ENCODE measurements around the gene SETD5. TPM values are rescaled to one million over a fixed set of nuclear protein-coding genes. Genes with fewer than 3 reads are reported as not detected.
A peak's percentile ranks its signal among the peaks of the same experiment; 100 is the strongest.
"Not testable (repeated sequence)": the region's sequence is repeated elsewhere in the genome, so short reads cannot be mapped to it uniquely, and the experiment has no call there.

The SETD5 gene
- total RNA-seq, 1 donor from 2014 or later = 164 TPM

DNA sequence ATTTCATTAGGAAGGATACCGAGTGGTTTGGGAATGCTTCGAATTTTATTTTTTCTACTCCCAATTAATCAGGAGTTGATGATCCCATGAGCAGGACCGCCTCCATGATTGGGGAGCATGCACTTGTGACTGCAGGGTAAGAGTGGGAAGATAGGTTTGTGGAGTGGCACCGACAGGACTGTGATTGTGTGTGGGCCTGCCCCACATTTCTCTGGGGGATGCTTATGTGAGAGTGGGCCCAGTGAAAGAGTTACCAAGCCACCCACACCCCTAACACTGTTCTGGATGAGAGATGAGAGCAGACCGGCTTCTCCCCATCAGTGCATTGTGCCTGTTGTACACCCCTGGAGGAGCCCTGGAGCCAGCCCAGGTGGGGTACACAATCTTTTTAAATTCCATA is 79.5 kb downstream of the SETD5 start:
- no peak overlapping the region for H3K27ac Mint-ChIP-seq
- no peak overlapping the region for H3K4me3 Mint-ChIP-seq
- no peaks in the 10 kb centered on the region for H3K27me3 Mint-ChIP-seq
- H3K36me3 Mint-ChIP-seq (ENCODE audit: low read depth) = peaks cover 66% of the 10 kb centered on the region
- peaks cover 2% of the 10 kb centered on the region for H3K4me1 Mint-ChIP-seq
- intact Hi-C loops (cut with micrococcal nuclease) = no loop called here
- no peaks in the 10 kb centered on the region for H3K9me3 Mint-ChIP-seq
- DNase-seq = no peak

DNA sequence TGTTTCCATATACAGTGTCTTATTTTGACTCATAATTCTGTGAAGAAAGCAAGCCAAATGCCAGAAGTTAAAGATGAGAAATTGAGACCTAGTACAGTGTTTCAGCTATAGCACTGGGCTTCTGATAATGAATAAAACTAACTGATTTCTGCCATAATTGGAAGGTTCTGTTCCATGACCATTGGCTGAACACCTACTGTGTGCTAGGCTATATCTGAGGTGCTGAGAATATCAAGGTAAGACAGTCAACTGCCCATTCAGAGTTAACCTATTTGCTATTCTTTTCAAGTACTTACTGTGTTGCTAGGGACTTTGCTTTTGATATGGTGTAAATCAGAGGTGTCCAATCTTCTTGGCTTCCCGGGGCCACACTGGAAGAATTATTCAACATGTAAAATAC is 82.8 kb downstream of the SETD5 start:
- Mint-ChIP-seq H3K4me1 (peaks cover 2% of the 10 kb centered on the region), H3K4me3 (no peak overlapping the region), H3K27ac (peak overlapping the region; percentile 53), H3K27me3 (no peaks in the 10 kb centered on the region), H3K36me3 (ENCODE audit: low read depth) (peaks cover 52% of the 10 kb centered on the region), H3K9me3 (no peaks in the 10 kb centered on the region)
- intact Hi-C loops (cut with micrococcal nuclease) = no loop called here
- DNase-seq = no peak

DNA sequence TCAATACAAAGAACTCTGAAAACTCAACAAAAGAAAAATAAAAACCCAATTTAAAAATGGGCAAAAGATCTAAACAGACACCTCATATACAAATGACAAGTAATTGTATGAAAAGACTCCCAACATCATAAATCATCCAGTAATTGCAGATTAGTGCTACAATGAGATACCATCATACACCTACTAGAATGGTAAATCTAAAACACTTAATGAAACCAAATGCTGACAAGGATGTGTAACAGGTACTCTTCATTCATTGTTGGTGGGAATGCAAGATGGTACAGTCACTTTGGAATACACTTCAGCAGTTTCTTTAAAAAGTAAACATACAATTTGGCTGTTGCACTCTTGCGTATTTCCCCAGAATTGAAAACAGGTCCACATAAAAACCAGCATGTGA is 87.8 kb downstream of the SETD5 start:
- no peaks in the 10 kb centered on the region for H3K27me3 Mint-ChIP-seq
- no peaks in the 10 kb centered on the region for H3K4me1 Mint-ChIP-seq
- intact Hi-C loops (cut with micrococcal nuclease) = no loop called here
- H3K27ac Mint-ChIP-seq = no peak overlapping the region
- peaks cover 8% of the 10 kb centered on the region for H3K9me3 Mint-ChIP-seq
- DNase-seq = no peak
- H3K36me3 Mint-ChIP-seq (ENCODE audit: low read depth) = peaks cover 35% of the 10 kb centered on the region
- H3K4me3 Mint-ChIP-seq = no peak overlapping the region

DNA sequence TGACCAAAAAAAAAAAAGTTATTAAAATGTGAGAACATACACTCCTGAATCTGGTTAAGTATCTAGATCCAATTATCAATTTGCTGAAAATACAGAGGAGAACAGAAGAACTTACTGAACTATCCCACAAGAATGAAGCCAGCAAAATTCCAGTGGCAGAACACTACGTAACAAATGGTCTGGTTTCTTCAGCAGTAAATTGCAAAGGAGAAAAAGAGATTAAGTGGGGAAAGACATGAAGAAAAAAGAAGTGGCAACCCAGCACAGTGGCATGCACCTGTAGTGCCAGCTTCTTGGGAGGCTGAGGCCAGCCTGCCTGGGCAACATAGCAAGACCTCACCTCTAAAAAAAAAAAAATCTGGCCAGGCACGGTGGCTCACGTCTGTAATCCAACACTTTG is 94.1 kb downstream of the SETD5 start:
- Mint-ChIP-seq H3K36me3 (ENCODE audit: low read depth) (peaks cover 12% of the 10 kb centered on the region), H3K9me3 (peaks cover 4% of the 10 kb centered on the region), H3K4me1 (no peaks in the 10 kb centered on the region), H3K27me3 (no peaks in the 10 kb centered on the region), H3K27ac (no peak overlapping the region), H3K4me3 (no peak overlapping the region)
- intact Hi-C loops (cut with micrococcal nuclease) = no loop called here
- DNase-seq = no peak

DNA sequence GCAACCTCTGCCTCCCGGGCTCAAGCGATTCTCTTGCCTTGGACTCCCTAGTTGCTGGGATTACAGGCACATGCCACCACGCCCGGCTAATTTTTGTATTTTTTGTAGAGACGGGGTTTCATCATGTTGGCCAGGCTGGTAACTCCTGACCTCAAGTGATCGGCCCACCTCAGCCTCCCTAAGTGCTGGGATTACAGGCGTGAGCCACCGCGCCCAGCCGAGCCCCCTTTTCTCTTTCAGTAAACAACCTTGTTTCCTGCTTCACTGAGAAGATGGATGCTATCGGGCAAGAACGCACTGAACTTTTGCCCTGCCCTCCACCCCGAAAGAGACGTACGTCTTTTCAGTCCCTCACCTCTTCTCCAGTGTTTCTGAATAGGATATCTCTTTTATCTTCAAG is 96.6 kb downstream of the SETD5 start:
- H3K4me1 Mint-ChIP-seq; intact Hi-C loops (cut with micrococcal nuclease); H3K27me3 Mint-ChIP-seq; H3K27ac Mint-ChIP-seq; H3K36me3 Mint-ChIP-seq (ENCODE audit: low read depth); DNase-seq; H3K9me3 Mint-ChIP-seq; H3K4me3 Mint-ChIP-seq: not testable (repeated sequence)

DNA sequence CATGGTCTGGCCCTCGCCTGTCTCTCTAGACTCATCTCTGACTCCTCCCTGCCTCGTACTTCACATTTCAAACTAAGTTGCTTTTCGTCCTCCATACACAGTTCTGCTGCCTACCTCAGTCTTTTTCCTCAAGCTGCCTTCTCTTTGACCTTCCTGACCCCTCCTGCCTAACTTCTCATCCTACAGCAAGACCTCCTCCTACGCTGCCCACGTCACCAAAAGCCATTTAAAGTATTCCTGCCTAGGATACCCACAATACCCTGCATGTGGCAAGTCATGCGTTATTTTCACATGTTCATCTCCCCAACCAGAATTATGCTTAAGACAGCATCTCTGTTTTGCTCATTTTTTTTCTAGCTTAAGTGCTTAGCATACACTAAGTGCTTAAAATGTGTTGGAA is 99.5 kb downstream of the SETD5 start:
- DNase-seq = no peak
- Mint-ChIP-seq H3K27ac (no peak overlapping the region), H3K4me1 (peaks cover 4% of the 10 kb centered on the region), H3K9me3 (no peaks in the 10 kb centered on the region), H3K4me3 (no peak overlapping the region), H3K36me3 (ENCODE audit: low read depth) (no peaks in the 10 kb centered on the region), H3K27me3 (peaks cover 21% of the 10 kb centered on the region)
- intact Hi-C loops (cut with micrococcal nuclease) = no loop called here

DNA sequence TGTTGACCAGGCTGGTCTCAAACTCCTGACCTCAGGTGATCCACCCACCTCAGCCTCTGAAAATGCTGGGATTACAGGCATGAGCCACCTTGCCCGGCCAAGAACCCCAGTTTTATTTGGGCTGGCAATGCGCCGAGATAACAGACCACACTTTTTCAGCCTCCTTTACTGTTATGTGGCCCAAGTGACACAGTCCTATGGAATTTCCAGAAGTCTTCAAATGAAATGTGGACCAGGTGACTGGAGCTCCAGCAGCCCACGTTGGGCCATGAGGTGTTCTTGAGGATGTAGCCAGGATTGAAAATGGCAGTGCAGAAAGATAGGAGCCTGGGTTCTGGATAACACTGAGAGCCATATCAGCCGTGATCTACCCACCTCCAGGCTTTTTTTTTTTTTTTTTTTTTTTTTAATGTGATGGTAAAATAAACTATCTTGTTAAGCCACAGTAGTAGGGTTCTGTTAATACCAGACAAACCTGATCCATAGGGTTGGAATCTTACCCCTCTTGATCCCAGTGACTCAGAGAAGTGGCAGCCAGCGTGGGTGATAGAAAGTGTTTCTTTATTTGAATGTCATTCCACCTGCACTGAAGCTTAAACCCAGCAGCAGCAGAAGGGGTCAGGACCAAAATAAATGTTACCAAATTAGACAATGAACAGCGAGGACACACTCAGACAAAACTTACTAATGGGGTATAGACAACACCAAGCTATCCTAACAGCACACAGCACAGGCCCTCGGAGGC is 100.6 kb downstream of the SETD5 start:
- peaks cover 24% of the 10 kb centered on the region for H3K27me3 Mint-ChIP-seq
- no peaks in the 10 kb centered on the region for H3K9me3 Mint-ChIP-seq
- no peak for DNase-seq
- H3K4me1 Mint-ChIP-seq = peaks cover 4% of the 10 kb centered on the region
- H3K27ac Mint-ChIP-seq = no peak overlapping the region
- no peak overlapping the region for H3K4me3 Mint-ChIP-seq
- intact Hi-C loops (cut with micrococcal nuclease) = no loop called here
- no peaks in the 10 kb centered on the region for H3K36me3 Mint-ChIP-seq (ENCODE audit: low read depth)

DNA sequence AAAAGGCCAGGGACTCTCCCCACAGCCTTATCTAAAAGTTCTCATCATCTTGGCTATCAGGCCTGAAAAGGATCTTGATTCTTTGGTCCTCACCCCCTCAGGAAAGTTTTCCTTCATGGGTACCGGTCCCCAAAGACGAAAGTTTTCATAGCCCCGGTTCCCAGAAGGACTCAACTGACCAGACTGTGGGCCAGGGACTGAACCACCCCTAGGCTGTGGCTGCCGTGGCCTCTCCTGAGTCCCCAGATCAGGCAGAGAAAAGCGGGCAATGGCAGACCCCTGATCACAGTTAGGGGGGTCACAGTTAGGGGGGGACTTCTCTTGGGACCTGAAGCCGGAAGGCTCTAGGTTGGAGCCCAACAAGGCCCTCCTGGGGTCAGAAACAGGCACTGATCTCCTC is 101.4 kb downstream of the SETD5 start:
- H3K4me3 Mint-ChIP-seq = no peak overlapping the region
- no peak for DNase-seq
- no peaks in the 10 kb centered on the region for H3K36me3 Mint-ChIP-seq (ENCODE audit: low read depth)
- intact Hi-C loops (cut with micrococcal nuclease) = no loop called here
- peaks cover 24% of the 10 kb centered on the region for H3K27me3 Mint-ChIP-seq
- H3K27ac Mint-ChIP-seq = no peak overlapping the region
- no peaks in the 10 kb centered on the region for H3K9me3 Mint-ChIP-seq
- H3K4me1 Mint-ChIP-seq = peaks cover 7% of the 10 kb centered on the region

DNA sequence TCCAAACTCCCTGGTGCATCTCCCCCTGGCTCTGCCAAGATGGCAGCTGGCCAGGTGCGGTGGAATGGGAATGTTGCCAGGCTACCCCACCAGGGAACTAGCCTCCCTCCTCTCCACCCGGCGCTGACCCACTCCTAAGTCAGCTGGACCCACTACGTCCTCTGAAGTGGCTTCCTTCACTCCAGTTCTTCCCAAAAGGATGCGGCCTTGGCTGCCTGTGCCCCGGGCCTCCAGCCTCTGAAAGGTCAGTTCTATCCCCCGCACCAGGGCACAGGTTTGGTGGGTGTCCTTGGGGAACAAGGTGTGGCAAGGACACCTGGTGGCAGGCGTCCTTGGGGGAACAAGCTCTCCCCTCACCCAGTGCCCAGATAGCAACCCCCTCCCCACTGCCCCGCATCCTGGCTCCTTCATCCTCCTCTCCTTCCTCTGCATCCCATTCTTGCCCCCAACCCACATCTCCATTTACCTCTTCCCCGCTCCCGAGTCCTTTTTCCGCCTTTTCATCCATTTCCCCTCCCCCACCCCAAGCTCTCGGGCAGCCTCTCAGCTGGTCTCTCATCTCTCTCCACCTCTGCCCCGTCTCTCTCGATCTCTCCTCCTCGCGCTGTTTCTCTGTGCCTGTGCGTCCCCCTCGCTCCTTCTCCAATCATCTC is 102.2 kb downstream of the SETD5 start:
- Mint-ChIP-seq H3K9me3 (no peaks in the 10 kb centered on the region), H3K36me3 (ENCODE audit: low read depth) (no peaks in the 10 kb centered on the region), H3K27ac (no peak overlapping the region), H3K27me3 (peaks cover 24% of the 10 kb centered on the region), H3K4me3 (no peak overlapping the region), H3K4me1 (peaks cover 7% of the 10 kb centered on the region)
- intact Hi-C loops (cut with micrococcal nuclease) = loop anchor here (5.0 to 10.0 kb wide), 3 partner anchors 147 to 525 kb away; no protein-coding TSS in a partner anchor
- no peak for DNase-seq

DNA sequence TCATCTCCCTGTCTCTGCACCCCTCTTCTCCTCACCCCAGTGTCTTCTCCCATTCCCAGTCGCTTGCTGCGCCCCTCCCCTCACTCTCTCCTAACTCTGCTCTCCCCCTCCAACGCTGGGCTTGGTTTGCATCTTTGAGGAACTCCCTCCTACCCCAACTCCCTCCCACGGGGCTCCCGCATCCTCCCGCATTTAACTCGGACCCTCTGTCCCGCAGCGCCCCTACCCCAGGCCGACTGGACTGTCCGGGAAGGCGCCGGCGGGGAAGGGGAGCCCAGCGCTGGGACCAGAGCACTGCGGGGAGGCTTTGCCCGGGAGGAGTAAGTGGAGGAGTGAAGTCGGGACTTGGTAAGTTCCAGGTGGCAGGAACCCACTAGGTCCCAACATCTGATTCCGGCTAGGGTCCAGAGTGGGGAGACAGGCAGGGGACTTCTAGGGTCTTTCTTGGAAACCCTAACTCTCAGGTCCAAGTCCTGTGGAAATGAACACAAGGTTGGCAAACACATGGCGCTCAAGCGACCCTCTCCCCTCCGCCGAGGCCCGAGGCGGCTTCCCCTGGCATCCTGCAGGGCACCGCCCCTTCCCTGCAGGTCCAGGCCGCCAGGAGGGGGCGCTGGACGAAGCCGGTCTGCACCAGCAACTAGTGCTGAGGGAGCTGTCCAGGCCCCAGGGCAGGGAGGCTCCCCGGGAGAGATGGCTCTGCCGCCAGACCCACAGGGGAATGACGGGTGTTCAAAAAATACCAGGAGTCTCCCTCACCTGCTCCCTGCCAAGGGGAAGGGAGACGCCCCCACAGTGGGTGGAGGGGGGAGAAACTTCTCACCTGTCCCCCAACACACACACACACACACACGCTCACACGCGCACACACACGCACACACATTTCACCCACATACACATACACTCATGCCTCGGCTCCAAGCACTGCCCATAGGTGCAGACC is 103.0 kb downstream of the SETD5 start:
- Mint-ChIP-seq H3K27ac (no peak overlapping the region), H3K9me3 (no peaks in the 10 kb centered on the region), H3K27me3 (peaks cover 27% of the 10 kb centered on the region), H3K4me3 (no peak overlapping the region), H3K36me3 (ENCODE audit: low read depth) (no peaks in the 10 kb centered on the region), H3K4me1 (peaks cover 7% of the 10 kb centered on the region)
- DNase-seq = peak; percentile 92
- intact Hi-C loops (cut with micrococcal nuclease) = loop anchor here (5.0 to 10.0 kb wide), 3 partner anchors 148 to 526 kb away; no protein-coding TSS in a partner anchor

DNA sequence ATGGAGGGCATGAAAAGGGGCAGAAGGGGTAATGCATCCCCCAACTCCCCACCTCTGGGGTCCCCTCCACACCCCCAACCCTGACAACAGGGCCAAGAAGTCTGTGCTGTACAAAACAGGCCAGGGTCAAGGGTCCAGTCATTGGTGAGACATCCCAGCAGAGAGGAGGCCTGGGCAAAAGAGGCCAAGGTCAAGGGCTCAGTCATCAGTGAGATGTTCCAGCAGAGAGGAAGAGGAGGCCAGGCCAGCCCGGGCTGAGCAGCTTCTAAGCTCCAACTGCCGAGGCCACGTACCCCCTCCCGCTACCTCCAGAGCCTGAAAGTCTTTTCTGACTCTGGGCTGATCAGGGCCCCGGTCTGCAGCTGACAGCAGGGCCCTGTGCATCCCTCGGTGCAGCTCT is 103.8 kb downstream of the SETD5 start:
- intact Hi-C loops (cut with micrococcal nuclease) = loop anchor here (5.0 to 10.0 kb wide), 3 partner anchors 149 to 526 kb away; no protein-coding TSS in a partner anchor
- H3K4me3 Mint-ChIP-seq = no peak overlapping the region
- H3K9me3 Mint-ChIP-seq = no peaks in the 10 kb centered on the region
- H3K4me1 Mint-ChIP-seq = peaks cover 7% of the 10 kb centered on the region
- H3K36me3 Mint-ChIP-seq (ENCODE audit: low read depth) = no peaks in the 10 kb centered on the region
- peaks cover 27% of the 10 kb centered on the region for H3K27me3 Mint-ChIP-seq
- H3K27ac Mint-ChIP-seq = no peak overlapping the region
- no peak for DNase-seq

DNA sequence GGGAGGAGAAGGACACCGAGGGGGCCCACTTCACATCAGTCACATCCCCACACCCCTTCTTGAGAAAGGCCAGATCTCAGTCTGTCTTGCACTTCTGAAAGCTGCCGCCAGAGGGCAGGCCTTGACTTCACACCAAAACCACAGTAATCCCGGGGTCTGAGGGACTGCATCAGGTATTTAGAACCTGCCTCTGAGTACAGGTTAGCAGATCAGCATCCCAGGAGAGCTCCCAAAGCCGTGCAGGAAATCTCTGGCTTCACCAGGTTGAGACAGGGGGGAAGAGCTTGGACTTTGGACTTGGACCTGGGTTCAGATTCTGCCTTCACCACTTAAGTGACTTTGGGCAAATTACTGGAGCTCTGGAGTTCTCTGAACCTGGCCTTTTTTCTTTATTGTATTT is 105.9 kb downstream of the SETD5 start:
- Mint-ChIP-seq H3K4me3 (no peak overlapping the region), H3K36me3 (ENCODE audit: low read depth) (no peaks in the 10 kb centered on the region), H3K4me1 (peaks cover 7% of the 10 kb centered on the region), H3K27me3 (peaks cover 32% of the 10 kb centered on the region), H3K9me3 (no peaks in the 10 kb centered on the region), H3K27ac (no peak overlapping the region)
- intact Hi-C loops (cut with micrococcal nuclease) = loop anchor here (5.0 to 10.0 kb wide), 3 partner anchors 151 to 528 kb away; no protein-coding TSS in a partner anchor
- peak; percentile 92 for DNase-seq

DNA sequence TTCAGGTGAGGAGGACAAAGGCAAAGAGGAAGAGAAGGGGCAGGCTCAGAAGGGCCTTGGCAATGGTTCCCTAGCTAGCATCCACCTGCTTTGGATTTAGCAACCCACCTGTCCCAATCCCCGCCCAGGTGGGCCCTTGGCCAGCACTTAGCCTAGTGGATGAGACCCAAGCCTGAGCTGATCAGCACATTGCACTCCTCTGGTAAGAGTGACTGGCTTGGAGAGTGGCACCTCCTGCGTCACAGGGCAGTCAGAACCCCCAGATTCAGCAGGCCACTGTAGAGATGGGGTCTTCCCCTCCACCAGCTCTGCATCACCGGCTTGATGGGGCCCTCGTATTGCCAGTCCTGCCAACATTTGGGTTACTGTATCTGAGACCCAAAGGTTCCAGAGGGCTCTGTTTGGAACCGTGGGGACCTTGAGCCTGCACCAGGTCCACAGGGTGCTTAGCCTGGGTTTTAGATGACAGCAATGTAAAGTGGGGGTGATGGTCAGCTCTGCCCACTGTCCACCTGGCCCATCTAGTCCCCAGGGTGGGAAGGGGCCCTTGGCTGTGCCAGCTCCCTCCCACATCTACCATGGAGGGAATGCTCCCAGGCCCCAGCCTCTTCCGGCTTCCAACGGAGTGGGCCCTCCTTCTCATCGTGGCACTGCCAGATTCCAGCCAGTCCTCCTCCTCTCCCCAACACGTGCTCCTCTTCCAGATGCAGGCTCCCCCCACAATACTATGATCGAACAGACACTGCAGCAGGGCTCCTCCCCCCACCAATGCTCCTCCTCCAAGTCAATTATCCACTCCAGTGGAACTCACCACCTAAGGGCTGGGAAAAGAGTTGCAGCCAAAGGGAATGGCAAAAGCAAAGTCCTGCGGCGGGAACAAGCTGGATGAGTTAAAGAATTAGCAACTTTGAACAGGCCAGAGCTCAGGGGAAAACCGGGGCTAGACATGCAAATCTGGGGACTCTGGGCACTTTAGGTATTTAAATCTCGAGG is 110.5 kb downstream of the SETD5 start:
- Mint-ChIP-seq H3K9me3 (no peaks in the 10 kb centered on the region), H3K36me3 (ENCODE audit: low read depth) (no peaks in the 10 kb centered on the region), H3K27ac (no peak overlapping the region), H3K4me1 (peaks cover 3% of the 10 kb centered on the region), H3K27me3 (peaks cover 22% of the 10 kb centered on the region), H3K4me3 (no peak overlapping the region)
- no peak for DNase-seq
- intact Hi-C loops (cut with micrococcal nuclease) = loop anchor here (10.0 kb wide), 1 partner anchor 533 kb away; no protein-coding TSS in a partner anchor

Data from activated CD4-positive, alpha-beta T cell treated with anti-CD3 and anti-CD28 coated beads, Interleukin-2, amount 10 ng/mL, durations not matched to agents 24 days and 14 days (primary cell).